ENCODE data around the gene RASGRF2.

RASGRF2 gene

DNA sequence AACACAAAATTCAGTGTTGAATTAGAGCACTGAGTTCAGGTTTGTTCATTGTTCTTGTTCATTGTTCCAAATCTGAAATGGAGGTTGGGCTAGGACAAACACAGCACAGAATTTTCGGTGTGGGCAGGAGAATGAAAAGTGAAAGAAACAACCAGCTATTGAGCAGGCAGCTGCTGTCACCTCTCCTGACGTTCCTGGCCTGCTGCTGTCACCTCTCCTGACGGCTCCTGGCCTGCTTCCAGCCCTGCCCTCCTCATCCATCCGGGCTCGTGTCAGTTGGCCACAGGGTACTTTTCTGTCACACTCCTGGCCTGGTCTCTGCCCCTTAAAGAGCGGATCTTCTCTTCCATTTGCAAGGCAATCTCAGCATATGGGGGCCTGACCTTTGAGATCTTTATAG, 227.7 kb downstream of the RASGRF2 start:
- no peak overlapping the region for H3K4me3 ChIP-seq

GRCh38 chr5:81188962-81189361, 228.8 kb downstream of the RASGRF2 start:
- H3K36me3 ChIP-seq (ENCODE audit: insufficient read depth, low read length) = no peaks in the 10 kb centered on the region
- no peaks in the 10 kb centered on the region for H3K9me3 ChIP-seq (ENCODE audit: low read depth, low read length)
- DNase-seq (ENCODE audit: low read depth, low spot score) = no peak
- no peak overlapping the region for H3K4me3 ChIP-seq
- no peak overlapping the region for H3K9ac ChIP-seq (ENCODE audit: insufficient read length)
- TF ChIP-seq FOXP2 (optimal IDR thresholded peaks at IDR 0.05; ENCODE audit: control extremely low read depth, extremely low read length, insufficient read depth) (no peak), EZH2 (IDR thresholded peaks at IDR 0.05) (no peak), POLR2AphosphoS5 (IDR thresholded peaks at IDR 0.05; ENCODE audit: borderline replicate concordance, low read depth, low read length) (no peak)
- H3K27ac ChIP-seq = no peak overlapping the region

More for the DNA sequence above, 227.7 kb downstream of the RASGRF2 start:
- no peak for TF ChIP-seq FOXP2 (optimal IDR thresholded peaks at IDR 0.05; ENCODE audit: control extremely low read depth, extremely low read length, insufficient read depth)
- TF ChIP-seq POLR2AphosphoS5 (IDR thresholded peaks at IDR 0.05; ENCODE audit: borderline replicate concordance, low read depth, low read length) = no peak
- TF ChIP-seq EZH2 (IDR thresholded peaks at IDR 0.05) = no peak
- Histone ChIP-seq H3K27ac (no peak overlapping the region), H3K9me3 (ENCODE audit: low read depth, low read length) (no peaks in the 10 kb centered on the region), H3K36me3 (ENCODE audit: insufficient read depth, low read length) (no peaks in the 10 kb centered on the region), H3K9ac (ENCODE audit: insufficient read length) (no peak overlapping the region)
- no peak for DNase-seq (ENCODE audit: low read depth, low spot score)

GRCh38 chr5:81189875-81190498, 229.8 kb downstream of the RASGRF2 start:
- H3K9ac ChIP-seq (ENCODE audit: insufficient read length) = no peak overlapping the region
- no peak overlapping the region for H3K4me3 ChIP-seq
- no peak for TF ChIP-seq FOXP2 (optimal IDR thresholded peaks at IDR 0.05; ENCODE audit: control extremely low read depth, extremely low read length, insufficient read depth)
- TF ChIP-seq POLR2AphosphoS5 (IDR thresholded peaks at IDR 0.05; ENCODE audit: borderline replicate concordance, low read depth, low read length) = no peak
- TF ChIP-seq EZH2 (IDR thresholded peaks at IDR 0.05) = no peak
- DNase-seq (ENCODE audit: low read depth, low spot score) = no peak
- H3K27ac ChIP-seq = no peak overlapping the region
- H3K36me3 ChIP-seq (ENCODE audit: insufficient read depth, low read length) = no peaks in the 10 kb centered on the region
- no peaks in the 10 kb centered on the region for H3K9me3 ChIP-seq (ENCODE audit: low read depth, low read length)

GRCh38 chr5:81191726-81192372, 231.7 kb downstream of the RASGRF2 start:
- H3K4me3 ChIP-seq = no peak overlapping the region
- DNase-seq (ENCODE audit: low read depth, low spot score) = no peak
- H3K36me3 ChIP-seq (ENCODE audit: insufficient read depth, low read length) = no peaks in the 10 kb centered on the region

DNA sequence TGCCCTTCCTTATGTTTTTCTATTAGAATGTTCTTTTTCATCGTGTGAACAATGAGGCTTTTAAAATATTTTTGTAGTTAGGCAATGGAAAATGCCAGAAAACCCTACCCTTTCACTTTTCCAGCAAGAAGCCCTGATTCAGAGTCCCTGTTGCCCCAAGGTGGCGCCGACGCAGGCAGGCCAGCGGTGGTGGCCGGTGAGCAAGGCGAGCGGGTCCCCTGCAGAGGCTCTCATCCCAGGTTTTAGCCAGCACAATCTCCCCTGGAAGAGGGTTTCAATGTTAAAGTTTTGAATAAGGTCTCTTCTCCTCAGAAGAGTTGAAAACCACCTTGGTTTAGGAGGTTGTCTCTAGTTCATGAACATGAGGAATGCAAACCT, 232.2 kb downstream of the RASGRF2 start:
- Histone ChIP-seq H3K9ac (ENCODE audit: insufficient read length) (no peak overlapping the region), H3K36me3 (ENCODE audit: insufficient read depth, low read length) (no peaks in the 10 kb centered on the region), H3K4me3 (no peak overlapping the region), H3K27ac (no peak overlapping the region), H3K9me3 (ENCODE audit: low read depth, low read length) (no peaks in the 10 kb centered on the region)
- TF ChIP-seq EZH2 (IDR thresholded peaks at IDR 0.05) = no peak
- TF ChIP-seq FOXP2 (optimal IDR thresholded peaks at IDR 0.05; ENCODE audit: control extremely low read depth, extremely low read length, insufficient read depth) = no peak
- TF ChIP-seq POLR2AphosphoS5 (IDR thresholded peaks at IDR 0.05; ENCODE audit: borderline replicate concordance, low read depth, low read length) = no peak
- DNase-seq (ENCODE audit: low read depth, low spot score) = no peak

More at GRCh38 chr5:81191726-81192372, 231.7 kb downstream of the RASGRF2 start:
- no peak overlapping the region for H3K9ac ChIP-seq (ENCODE audit: insufficient read length)
- no peak for TF ChIP-seq FOXP2 (optimal IDR thresholded peaks at IDR 0.05; ENCODE audit: control extremely low read depth, extremely low read length, insufficient read depth)
- no peak for TF ChIP-seq POLR2AphosphoS5 (IDR thresholded peaks at IDR 0.05; ENCODE audit: borderline replicate concordance, low read depth, low read length)
- no peak for TF ChIP-seq EZH2 (IDR thresholded peaks at IDR 0.05)
- no peak overlapping the region for H3K27ac ChIP-seq
- no peaks in the 10 kb centered on the region for H3K9me3 ChIP-seq (ENCODE audit: low read depth, low read length)

GRCh38 chr5:81194633-81195334, 234.6 kb downstream of the RASGRF2 start:
- Histone ChIP-seq H3K4me3 (peak overlapping the region; percentile 49), H3K9me3 (ENCODE audit: low read depth, low read length) (no peaks in the 10 kb centered on the region), H3K9ac (ENCODE audit: insufficient read length) (no peak overlapping the region), H3K36me3 (ENCODE audit: insufficient read depth, low read length) (no peaks in the 10 kb centered on the region), H3K27ac (no peak overlapping the region)
- TF ChIP-seq FOXP2 (optimal IDR thresholded peaks at IDR 0.05; ENCODE audit: control extremely low read depth, extremely low read length, insufficient read depth) (no peak), EZH2 (IDR thresholded peaks at IDR 0.05) (no peak), POLR2AphosphoS5 (IDR thresholded peaks at IDR 0.05; ENCODE audit: borderline replicate concordance, low read depth, low read length) (no peak)
- DNase-seq (ENCODE audit: low read depth, low spot score) = peak; percentile 10

DNA sequence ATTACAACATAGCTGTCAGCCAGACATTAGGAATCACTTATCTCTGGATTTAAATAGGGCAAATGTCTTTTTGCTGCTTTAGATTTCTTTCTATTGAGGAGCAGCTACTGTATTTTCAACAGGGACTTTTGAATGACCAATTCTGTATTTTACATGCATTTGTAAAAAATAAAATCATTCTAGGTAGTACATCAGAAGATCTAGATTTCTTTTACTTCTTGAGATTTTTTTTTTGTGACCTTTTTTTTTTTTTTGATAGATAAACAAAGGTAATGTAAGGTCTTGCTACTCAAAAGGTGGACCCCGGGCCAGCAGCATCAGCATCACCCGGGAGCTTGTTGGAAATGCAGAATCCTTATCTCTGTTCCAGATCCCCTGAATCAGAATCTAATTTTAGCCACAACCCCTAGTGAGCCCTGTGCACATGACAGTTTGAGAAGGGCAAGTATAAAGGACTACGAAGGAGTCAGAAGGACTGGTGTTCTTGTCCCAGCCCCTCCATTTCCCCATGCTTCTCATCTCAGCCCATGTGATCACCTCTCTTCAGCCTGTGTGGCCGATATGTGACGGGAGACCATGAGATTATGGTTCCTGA, 235.3 kb downstream of the RASGRF2 start:
- Histone ChIP-seq H3K27ac (no peak overlapping the region), H3K9me3 (ENCODE audit: low read depth, low read length) (no peaks in the 10 kb centered on the region), H3K9ac (ENCODE audit: insufficient read length) (no peak overlapping the region), H3K36me3 (ENCODE audit: insufficient read depth, low read length) (no peaks in the 10 kb centered on the region), H3K4me3 (no peak overlapping the region)
- no peak for DNase-seq (ENCODE audit: low read depth, low spot score)
- no peak for TF ChIP-seq EZH2 (IDR thresholded peaks at IDR 0.05)
- no peak for TF ChIP-seq FOXP2 (optimal IDR thresholded peaks at IDR 0.05; ENCODE audit: control extremely low read depth, extremely low read length, insufficient read depth)

- TF ChIP-seq EZH2 (IDR thresholded peaks at IDR 0.05) = no peak
- no peak for TF ChIP-seq FOXP2 (optimal IDR thresholded peaks at IDR 0.05; ENCODE audit: control extremely low read depth, extremely low read length, insufficient read depth)
- TF ChIP-seq POLR2AphosphoS5 (IDR thresholded peaks at IDR 0.05; ENCODE audit: borderline replicate concordance, low read depth, low read length) = no peak
- DNase-seq (ENCODE audit: low read depth, low spot score) = no peak
- Histone ChIP-seq H3K4me3 (no peak overlapping the region), H3K27ac (0 out of 2 replicates have a peak overlapping the region, but pooled peaks have one; percentile 11), H3K36me3 (ENCODE audit: insufficient read depth, low read length) (no peaks in the 10 kb centered on the region), H3K9ac (ENCODE audit: insufficient read length) (no peak overlapping the region), H3K9me3 (ENCODE audit: low read depth, low read length) (no peaks in the 10 kb centered on the region)
Observed at GRCh38 chr5:81202655-81203054, 242.5 kb downstream of the RASGRF2 start.
